Right lobe of liver (tissue), 6 donors: ENCODE data around the gene CFAP99. TPM values are rescaled to one million over a fixed set of nuclear protein-coding genes. Genes with fewer than 3 reads are reported as not detected.

Source experiments
- ATAC-seq, 4 donors: fragments of 200-7000 bp; cut with Tn5 transposase; one replicate each; pipeline ENCODE4 v1.9.1; 2020; ENCODE audit warnings: mild to moderate bottlenecking in 4 of 4, moderate library complexity in 4 of 4
- DNase-seq, 3 donors: peaks; one replicate each; pipeline ENCODE4 v3.0.0-alpha.2; 2020
- H3K27ac ChIP-seq, 3 donors: fragments of 200-600 bp; one replicate each; pipeline ENCODE4 v1.8.0; 2022
- H3K27me3 ChIP-seq, 2 donors: fragments of 200-600 bp; one replicate each; pipeline ENCODE4 v1.8.0; 2022
- H3K36me3 ChIP-seq, 4 donors: fragments of 200-600 bp; sonication (generic) in 1 of 4; one replicate each; pipeline versions ENCODE4 v1.5.1 to v1.8.0; 2017 to 2022; ENCODE audit warnings: control low read depth in 1 of 4
- H3K4me1 ChIP-seq, 4 donors: fragments of 200-600 bp; sonication (generic) in 1 of 4; one replicate each; pipeline versions ENCODE4 v1.5.1 to v1.8.0; 2017 to 2022; ENCODE audit warnings: control low read depth in 1 of 4
- H3K4me3 ChIP-seq, 3 donors: fragments of 200-600 bp; one replicate each; pipeline ENCODE4 v1.8.0; 2022
- H3K9me3 ChIP-seq, 4 donors: fragments of 200-600 bp; sonication (generic) in 1 of 4; one replicate each; pipeline versions ENCODE4 v1.5.1 to v1.8.0; 2017 to 2022; ENCODE audit warnings: control low read depth in 1 of 4
- POLR2A ChIP-seq: fragments of 450-650 bp; IDR thresholded peaks from one replicate; pipeline ENCODE4 v1.6.1; 2017; ENCODE audit warnings: antibody characterized with exemption, mild to moderate bottlenecking
- WGBS: methylation state at CpG from one replicate; pipeline ENCODE4 v1.1.6; 2018; ENCODE audit warnings: low coverage, low lambda C conversion rate; ENCODE audit not compliant: insufficient coverage; ENCODE audit errors: missing lambda C conversion rate; 5-methylcytosine and 5-hydroxymethylcytosine counted together
- intact Hi-C, 2 donors: fragments of 100-400 bp; cut with DNase I; formaldehyde crosslinking; loops; one replicate each; pipeline versions ENCODE4 v1.11.2 to v1.14.1; 2022
- total RNA-seq, 6 experiments: library from RNA; depleted of rRNA in 2 of 6; stranded (reverse); fragments of >200 nt in 2 of 6; fragmentation: NEBNext Ultra II Directional in 3 of 6; extraction: Animal tissue kit (Norgen Biotek cat#: 25700) in 3 of 6; gene quantifications; one replicate each; pipeline versions ENCODE4 v1.1.0 to v1.2.4, GENCODE V29; 2016 to 2023
- TF ChIP-seq, protein P1 (sequence below), 4 donors: fragments of 200-600 bp in 3 of 4; fragments of 450-650 bp in 1 of 4; IDR thresholded peaks; one replicate each; pipeline versions ENCODE4 v1.5.1 to v1.8.0; 2016 to 2022; ENCODE audit warnings: antibody characterized with exemption in 4 of 4, mild to moderate bottlenecking in 2 of 4
- donor health status: DM: no; HTN: yes; CAD: no.
- donor health status: DM: no; HTN: no; CAD: no.
- donor health status: DM: no; HTN: no; CAD: no.
- donor health status: DM: no; HTN: yes; CAD: no.
- donor health status: DM: no; HTN: yes; CAD: no.

CFAP99 gene
- total RNA-seq, 6 experiments from 2014 or later: 0.25 to 0.86 (median 0.29) TPM; not detected in 1

- H3K27ac ChIP-seq: peak within 1 kb of the TSS in 1 of 3 donors; percentile 29
Measured at GRCh38 chr4:2417765-2418649, 748 bp upstream of the CFAP99 start, which contains the start of gene ZFYVE28. Gene ZFYVE28 (minus strand): TSS chr4:2418645. CDS start chr4:2418323, 322 bp downstream.

GRCh38 chr4:2419814-2420213, 1.1 kb downstream of the CFAP99 start:
- no peak overlapping the region for H3K27ac ChIP-seq
- H3K9me3 ChIP-seq: no peaks in the 10 kb centered on the region
- ATAC-seq (no peak), DNase-seq (no peak)
- TF ChIP-seq, protein P1, sequence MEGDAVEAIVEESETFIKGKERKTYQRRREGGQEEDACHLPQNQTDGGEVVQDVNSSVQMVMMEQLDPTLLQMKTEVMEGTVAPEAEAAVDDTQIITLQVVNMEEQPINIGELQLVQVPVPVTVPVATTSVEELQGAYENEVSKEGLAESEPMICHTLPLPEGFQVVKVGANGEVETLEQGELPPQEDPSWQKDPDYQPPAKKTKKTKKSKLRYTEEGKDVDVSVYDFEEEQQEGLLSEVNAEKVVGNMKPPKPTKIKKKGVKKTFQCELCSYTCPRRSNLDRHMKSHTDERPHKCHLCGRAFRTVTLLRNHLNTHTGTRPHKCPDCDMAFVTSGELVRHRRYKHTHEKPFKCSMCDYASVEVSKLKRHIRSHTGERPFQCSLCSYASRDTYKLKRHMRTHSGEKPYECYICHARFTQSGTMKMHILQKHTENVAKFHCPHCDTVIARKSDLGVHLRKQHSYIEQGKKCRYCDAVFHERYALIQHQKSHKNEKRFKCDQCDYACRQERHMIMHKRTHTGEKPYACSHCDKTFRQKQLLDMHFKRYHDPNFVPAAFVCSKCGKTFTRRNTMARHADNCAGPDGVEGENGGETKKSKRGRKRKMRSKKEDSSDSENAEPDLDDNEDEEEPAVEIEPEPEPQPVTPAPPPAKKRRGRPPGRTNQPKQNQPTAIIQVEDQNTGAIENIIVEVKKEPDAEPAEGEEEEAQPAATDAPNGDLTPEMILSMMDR (IDR thresholded peaks at IDR 0.05): no peak
- no peak for TF ChIP-seq POLR2A
- intact Hi-C loops: no loop called here
- no peak overlapping the region for H3K4me3 ChIP-seq
- 28% methylated on average over 9 of the region's 9 CpGs for WGBS
- H3K4me1 ChIP-seq: peaks cover 0 to 7% (median 3%) of the 10 kb centered on the region in 4 donors
- no peaks in the 10 kb centered on the region for H3K27me3 ChIP-seq
- H3K36me3 ChIP-seq: no peaks in the 10 kb centered on the region

More at GRCh38 chr4:2417765-2418649, 748 bp upstream of the CFAP99 start, which contains the start of gene ZFYVE28:
- ATAC-seq (no peak), DNase-seq (peak in 2 of 3 donors; percentile 42 to 71)
- TF ChIP-seq POLR2A: peak; percentile 51
- TF ChIP-seq, protein P1 (IDR thresholded peaks at IDR 0.05): no peak
- intact Hi-C loops: no loop called here
- Histone ChIP-seq H3K4me1 (peaks cover 0 to 15% (median 3%) of the 10 kb centered on the region in 4 donors), H3K9me3 (no peaks in the 10 kb centered on the region), H3K27me3 (no peaks in the 10 kb centered on the region), H3K36me3 (no peaks in the 10 kb centered on the region), H3K4me3 (peak within 1 kb of the TSS; percentile 56 to 80 (median 59))
- 0% methylated on average over 11 of the region's 90 CpGs for WGBS

GRCh38 chr4:2421928-2422327, 3.2 kb downstream of the CFAP99 start:
- H3K27me3 ChIP-seq: no peaks in the 10 kb centered on the region
- ATAC-seq (no peak), DNase-seq (no peak)
- no peaks in the 10 kb centered on the region for H3K36me3 ChIP-seq
- TF ChIP-seq POLR2A: no peak
- TF ChIP-seq, protein P1 (IDR thresholded peaks at IDR 0.05): no peak
- no peak overlapping the region for H3K4me3 ChIP-seq
- no peak overlapping the region for H3K27ac ChIP-seq
- intact Hi-C loops: no loop called here
- H3K4me1 ChIP-seq: peaks cover 0 to 7% (median 3%) of the 10 kb centered on the region in 4 donors
- no peaks in the 10 kb centered on the region for H3K9me3 ChIP-seq
- WGBS: 72% methylated on average over 4 of the region's 6 CpGs

GRCh38 chr4:2423066-2423465, 4.3 kb downstream of the CFAP99 start:
- Histone ChIP-seq H3K27ac (no peak overlapping the region), H3K36me3 (no peaks in the 10 kb centered on the region), H3K27me3 (no peaks in the 10 kb centered on the region), H3K4me1 (peaks cover 0 to 7% (median 0%) of the 10 kb centered on the region in 4 donors), H3K4me3 (no peak overlapping the region), H3K9me3 (no peaks in the 10 kb centered on the region)
- no peak for ATAC-seq
- no peak for TF ChIP-seq POLR2A
- TF ChIP-seq, protein P1 (IDR thresholded peaks at IDR 0.05): no peak
- DNase-seq: no peak
- intact Hi-C loops: no loop called here
- WGBS: no CpG with 5 or more reads among the region's 4 CpGs
